Pons (tissue), 1 donor: ENCODE data around the gene ST7.
"Not testable (repeated sequence)": the region's sequence is repeated elsewhere in the genome, so short reads cannot be mapped to it uniquely, and the experiment has no call there.

Source experiments
- DNase-seq: peaks from one replicate; pipeline ENCODE4 v3.0.0-alpha.2; 2016; ENCODE audit warnings: low spot score

Gene ST7

DNA sequence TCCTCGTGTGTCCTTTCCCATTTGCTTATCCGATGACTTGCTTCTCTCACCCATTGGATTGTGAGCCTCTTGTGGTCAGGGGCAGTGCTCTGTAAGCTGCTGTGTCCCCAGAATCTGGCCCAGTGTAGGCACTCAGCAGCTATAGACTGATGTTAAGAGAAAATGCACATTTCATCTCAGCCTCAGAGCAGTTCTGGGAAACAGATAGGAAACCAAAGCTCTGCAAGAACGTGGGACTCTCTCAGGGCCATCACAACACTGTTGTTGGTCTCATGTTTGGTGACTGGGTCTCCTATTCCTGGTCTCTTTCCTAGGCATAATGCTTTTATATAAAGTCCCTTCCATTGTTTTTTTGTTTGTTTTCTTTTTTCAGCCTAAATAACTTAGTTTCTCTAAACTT, 141.2 kb downstream of the ST7 start:
- no peak for DNase-seq

GRCh38 chr7:117095055-117095454, 141.8 kb downstream of the ST7 start:
- no peak for DNase-seq

- DNase-seq: no peak
These were observed 143.0 kb downstream of the ST7 start for GRCh38 chr7:117096330-117096729.

DNA sequence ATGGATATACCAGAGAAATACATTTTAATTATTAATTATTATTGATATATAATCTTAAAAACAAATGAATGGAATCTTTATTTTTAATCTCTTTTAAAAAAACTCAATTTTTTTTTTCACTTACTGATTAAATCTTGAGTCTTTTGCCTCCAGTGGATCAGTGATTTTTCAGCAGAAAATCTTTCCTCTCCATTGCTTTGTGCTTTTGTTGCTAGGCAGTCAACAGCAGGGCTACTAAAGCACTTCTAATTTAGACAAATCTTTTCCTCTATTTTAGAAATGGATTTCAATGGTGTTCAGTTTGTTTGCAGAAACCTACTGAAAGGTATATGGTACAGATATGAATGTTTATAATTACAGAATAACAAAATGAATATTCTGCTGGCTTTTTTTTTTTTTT, 143.6 kb downstream of the ST7 start:
- no peak for DNase-seq

DNA sequence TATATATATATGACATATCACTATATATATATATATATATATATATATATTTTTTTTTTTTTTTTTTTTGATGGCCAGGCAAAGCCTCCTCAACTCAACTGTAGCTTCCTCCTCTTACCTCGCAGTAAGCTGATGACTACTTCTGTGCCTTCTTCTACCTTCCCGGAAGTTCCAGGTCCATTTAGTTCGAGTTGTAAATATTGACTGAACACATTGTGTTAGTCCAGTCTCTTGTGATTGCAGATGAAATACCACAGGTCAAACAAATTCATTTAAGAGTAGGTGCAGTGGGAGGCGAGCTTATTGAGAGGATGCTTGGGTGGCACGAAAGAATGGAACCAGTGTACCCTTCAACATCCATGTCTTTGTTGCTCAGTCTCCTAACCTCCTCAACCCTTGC, 144.6 kb downstream of the ST7 start:
- DNase-seq: no peak

DNA sequence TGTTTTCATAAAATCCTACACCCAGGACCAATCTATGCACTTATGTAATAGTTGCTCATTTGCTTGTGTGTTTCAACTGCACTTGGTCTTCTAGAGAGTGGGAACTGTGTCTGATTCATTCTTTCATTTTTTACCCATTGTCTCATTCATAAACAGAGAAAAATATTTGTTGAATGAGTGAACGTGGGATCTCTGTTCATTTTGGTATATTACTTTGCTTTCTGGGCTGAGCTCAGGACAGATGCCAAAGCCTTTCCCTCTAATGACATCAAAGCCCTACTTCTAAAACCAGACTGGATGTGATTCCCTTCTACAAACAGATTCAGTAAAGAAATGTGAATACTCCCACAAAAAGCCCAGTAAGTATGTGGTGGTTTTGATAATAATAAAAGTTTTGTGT, 145.2 kb downstream of the ST7 start:
- DNase-seq: no peak

DNA sequence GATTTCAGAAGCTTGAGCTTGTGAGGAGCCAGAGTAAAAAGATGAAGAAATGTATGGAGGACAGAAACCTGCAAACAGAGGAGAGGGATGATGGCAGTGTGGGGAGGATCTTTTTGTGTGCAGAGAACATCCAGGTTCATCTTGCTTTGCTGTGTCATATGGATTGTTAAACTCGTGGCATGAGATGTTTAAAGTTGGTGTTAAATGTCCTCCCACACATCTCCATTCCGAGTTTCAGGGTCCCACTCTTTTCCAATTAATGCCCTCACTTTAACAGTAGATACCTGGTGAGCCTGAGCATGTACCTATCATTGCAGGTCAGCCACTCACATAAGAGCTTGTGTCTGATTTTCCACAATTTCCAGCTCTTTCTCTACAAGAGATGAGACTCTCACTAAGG, 147.7 kb downstream of the ST7 start:
- no peak for DNase-seq

GRCh38 chr7:117110480-117111315, 157.4 kb downstream of the ST7 start:
- DNase-seq: no peak

- no peak for DNase-seq
These were observed 158.2 kb downstream of the ST7 start for GRCh38 chr7:117111535-117111934.

DNA sequence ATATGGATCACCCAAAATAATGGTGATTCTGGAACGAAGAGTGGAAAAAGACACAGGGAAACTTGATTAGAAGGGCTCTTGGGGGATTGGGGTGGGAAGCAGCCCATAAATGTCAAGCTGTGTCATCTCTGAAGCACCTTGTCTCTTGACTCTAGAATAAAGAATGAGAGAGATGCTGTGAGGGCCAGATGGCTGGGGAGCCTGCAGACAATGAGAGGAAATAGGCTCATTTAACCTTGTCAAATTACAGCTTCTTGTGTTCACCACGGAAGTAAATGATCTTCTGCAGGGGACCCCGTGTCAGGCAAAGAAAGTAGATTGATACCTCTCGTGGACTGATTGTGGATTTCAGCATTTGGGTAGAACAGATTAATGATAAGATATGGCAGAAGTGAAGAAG, 159.3 kb downstream of the ST7 start:
- no peak for DNase-seq

GRCh38 chr7:117113871-117114270, 160.6 kb downstream of the ST7 start:
- no peak for DNase-seq

- DNase-seq: no peak
These were observed 161.0 kb downstream of the ST7 start for GRCh38 chr7:117114272-117114671.

DNA sequence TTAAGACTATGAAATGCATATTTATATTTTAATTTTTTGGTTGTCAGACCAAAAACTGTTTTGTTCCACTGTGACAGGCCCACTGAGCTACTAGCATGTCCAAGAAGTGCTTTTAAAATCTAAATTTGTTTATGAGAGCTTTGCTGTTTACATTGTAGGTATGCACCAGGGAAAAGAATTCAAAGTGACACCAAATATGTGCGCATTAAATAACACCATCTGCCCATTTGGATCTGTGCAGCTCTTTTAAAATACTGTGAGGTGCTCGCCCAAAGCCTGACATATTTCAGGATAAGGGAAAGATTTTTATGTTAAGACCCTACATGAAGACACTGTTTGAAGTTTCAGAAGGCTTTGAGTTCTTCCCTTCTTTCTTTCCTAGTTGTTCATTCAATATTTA, 162.9 kb downstream of the ST7 start:
- DNase-seq: no peak

GRCh38 chr7:117117172-117117571, 163.9 kb downstream of the ST7 start:
- no peak for DNase-seq

DNA sequence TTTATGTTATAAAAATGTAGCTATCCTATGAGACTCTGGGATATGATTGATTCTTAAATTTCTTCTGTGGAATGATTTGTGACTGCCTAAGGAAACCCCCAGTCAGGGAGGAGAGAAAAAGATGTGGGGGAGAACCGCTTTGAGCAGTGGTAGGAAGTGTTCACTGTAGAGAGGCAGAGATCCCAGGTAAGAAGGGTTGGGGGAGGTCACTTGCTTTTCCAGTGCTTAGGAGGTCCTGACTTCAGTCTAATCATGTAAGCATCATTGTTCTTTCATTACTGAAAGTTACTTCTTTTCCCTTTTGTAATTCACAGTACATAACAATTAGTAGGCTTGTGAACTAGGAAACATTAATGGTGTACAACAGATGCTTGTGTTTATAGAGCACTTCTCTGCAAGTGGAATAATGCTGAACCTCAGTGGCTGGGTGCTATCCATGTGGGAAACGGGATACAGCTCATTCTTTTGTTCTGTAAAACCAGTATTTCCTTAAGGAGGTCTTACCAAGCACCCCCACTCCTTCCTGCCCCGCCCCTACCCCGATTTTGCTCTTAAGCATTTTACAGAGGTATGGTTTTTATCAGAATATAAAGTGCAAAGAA, 165.4 kb downstream of the ST7 start:
- no peak for DNase-seq

GRCh38 chr7:117119192-117119924, 166.1 kb downstream of the ST7 start:
- DNase-seq: peak; percentile 89

- not testable (repeated sequence) for DNase-seq
These were observed 167.0 kb downstream of the ST7 start for GRCh38 chr7:117120321-117120720.

GRCh38 chr7:117122036-117122435, 168.7 kb downstream of the ST7 start:
- not testable (repeated sequence) for DNase-seq

GRCh38 chr7:117122536-117122935, 169.2 kb downstream of the ST7 start:
- DNase-seq: no peak

DNA sequence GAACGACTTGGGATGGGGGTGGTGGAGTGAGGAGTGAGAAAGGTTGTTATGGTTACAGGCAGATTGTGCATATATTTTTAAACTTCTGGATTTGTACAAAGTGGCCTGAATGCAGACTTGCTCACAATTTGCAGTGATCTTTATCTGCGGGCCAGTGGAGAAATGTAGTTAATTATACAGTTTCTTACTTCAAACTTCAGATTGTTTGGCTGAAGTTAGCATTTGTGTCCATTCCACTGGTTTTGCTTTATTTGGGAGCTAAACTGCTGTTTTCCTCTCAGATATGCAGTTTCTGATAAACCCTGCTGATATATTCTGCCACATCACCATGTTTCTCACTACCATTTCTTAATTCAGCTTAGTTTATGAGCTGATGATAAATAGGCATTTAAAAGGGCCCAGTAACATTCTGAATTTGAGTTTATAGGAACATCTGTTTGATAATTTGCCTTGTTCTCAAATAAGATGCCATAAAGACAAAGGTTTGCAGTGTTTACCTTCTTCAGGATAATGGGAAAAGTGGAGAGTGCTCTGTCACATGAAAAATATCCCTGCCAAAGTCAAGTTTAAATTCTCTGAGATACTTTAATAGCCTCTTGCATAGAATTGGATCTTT, 170.1 kb downstream of the ST7 start:
- DNase-seq: no peak

- DNase-seq: no peak
These were observed 171.4 kb downstream of the ST7 start for GRCh38 chr7:117124591-117125220.

DNA sequence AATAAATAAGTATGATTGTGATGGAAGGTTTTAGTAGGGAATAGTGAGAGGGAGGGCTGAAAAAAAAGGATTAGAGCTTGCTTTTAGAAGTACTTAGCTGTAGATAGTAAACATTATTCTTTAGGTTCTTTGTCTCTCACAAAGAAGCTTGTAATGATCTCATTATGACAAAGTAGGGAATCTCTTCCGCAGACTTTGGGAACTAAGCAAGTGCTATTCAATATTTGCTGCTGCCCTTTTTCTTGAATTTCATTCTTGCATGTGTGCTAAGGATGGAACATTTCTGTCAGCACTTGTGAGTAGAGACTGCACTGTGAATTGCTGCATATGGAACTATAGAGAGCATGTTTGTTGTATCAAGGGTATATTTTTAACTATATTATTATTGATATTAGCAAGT, 173.4 kb downstream of the ST7 start:
- DNase-seq: no peak
